Loucy (cell line): Measurements from ENCODE around the gene VWF.

Experiments
- H2AFZ ChIP-seq: fragments of 200-600 bp; sonication (generic); 2 replicates; pipeline ENCODE4 v1.6.0; 2016; ENCODE audit warnings: antibody characterized with exemption, mild to moderate bottlenecking, low read length, moderate library complexity
- H3F3A ChIP-seq: fragments of 200-600 bp; 2 replicates; pipeline ENCODE4 v1.6.0; 2016; ENCODE audit warnings: antibody characterized with exemption, low read depth, mild to moderate bottlenecking
- H3K27me3 ChIP-seq: fragments of 200-600 bp; sonication (generic); 2 replicates; pipeline ENCODE4 v1.6.1; 2014; ENCODE audit warnings: low read length, mild to moderate bottlenecking; ENCODE audit not compliant: insufficient read depth, poor library complexity, severe bottlenecking
- H3K36me3 ChIP-seq: fragments of 200-600 bp; sonication (generic); 2 replicates; pipeline ENCODE4 v1.6.1; 2016; ENCODE audit warnings: low read length; ENCODE audit not compliant: insufficient read depth
- H3K4me1 ChIP-seq: fragments of 200-600 bp; sonication (generic); 2 replicates; pipeline ENCODE4 v1.5.1; 2014; ENCODE audit warnings: low read length, mild to moderate bottlenecking; ENCODE audit not compliant: insufficient read depth, poor library complexity, severe bottlenecking
- H3K4me2 ChIP-seq: fragments of 200-600 bp; sonication (generic); 2 replicates; pipeline ENCODE4 v1.6.0; 2014; ENCODE audit warnings: antibody characterized with exemption, low read length, low read depth, mild to moderate bottlenecking; ENCODE audit not compliant: poor library complexity, severe bottlenecking
- H3K4me3 ChIP-seq: fragments of 200-600 bp; sonication (generic); 2 replicates; pipeline ENCODE4 v1.5.1; 2014; ENCODE audit warnings: low read length, mild to moderate bottlenecking, mixed read lengths; ENCODE audit not compliant: poor library complexity, severe bottlenecking
- H3K79me2 ChIP-seq: fragments of 200-600 bp; sonication (generic); 2 replicates; pipeline ENCODE4 v1.6.1; 2014; ENCODE audit warnings: low read length; ENCODE audit not compliant: insufficient read depth
- H3K9ac ChIP-seq: fragments of 200-600 bp; sonication (generic); 2 replicates; pipeline ENCODE4 v1.6.0; 2014; ENCODE audit warnings: mild to moderate bottlenecking, low read depth, low read length, moderate library complexity; ENCODE audit not compliant: poor library complexity, severe bottlenecking
- H3K9me2 ChIP-seq: fragments of 200-600 bp; sonication (generic); replicated peaks from 2 replicates; pipeline ENCODE4 v1.6.1; 2016; ENCODE audit warnings: low read depth, low read length, mixed read lengths
- H3K9me3 ChIP-seq: fragments of 200-600 bp; sonication (generic); 2 replicates; pipeline ENCODE4 v1.6.1; 2014; ENCODE audit warnings: mild to moderate bottlenecking, antibody characterized with exemption, low read length, low read depth; ENCODE audit not compliant: insufficient read depth
- H4K20me1 ChIP-seq: fragments of 200-600 bp; sonication (generic); 2 replicates; pipeline ENCODE4 v1.6.0; 2014; ENCODE audit warnings: antibody characterized with exemption, low read length, mild to moderate bottlenecking; ENCODE audit not compliant: insufficient read depth, poor library complexity, severe bottlenecking
- EZH2phosphoT487 ChIP-seq: fragments of 200-600 bp; IDR thresholded peaks from 2 replicates; pipeline ENCODE4 v1.6.1; 2018; ENCODE audit warnings: antibody characterized with exemption, mild to moderate bottlenecking, moderate library complexity, borderline replicate concordance
- TF ChIP-seq, protein P1 (sequence below): fragments of 200-600 bp; sonication (generic); conservative IDR thresholded peaks from 2 replicates; pipeline ENCODE4 v1.5.1; 2014; ENCODE audit warnings: mild to moderate bottlenecking, antibody characterized with exemption, low read length

The VWF gene

DNA sequence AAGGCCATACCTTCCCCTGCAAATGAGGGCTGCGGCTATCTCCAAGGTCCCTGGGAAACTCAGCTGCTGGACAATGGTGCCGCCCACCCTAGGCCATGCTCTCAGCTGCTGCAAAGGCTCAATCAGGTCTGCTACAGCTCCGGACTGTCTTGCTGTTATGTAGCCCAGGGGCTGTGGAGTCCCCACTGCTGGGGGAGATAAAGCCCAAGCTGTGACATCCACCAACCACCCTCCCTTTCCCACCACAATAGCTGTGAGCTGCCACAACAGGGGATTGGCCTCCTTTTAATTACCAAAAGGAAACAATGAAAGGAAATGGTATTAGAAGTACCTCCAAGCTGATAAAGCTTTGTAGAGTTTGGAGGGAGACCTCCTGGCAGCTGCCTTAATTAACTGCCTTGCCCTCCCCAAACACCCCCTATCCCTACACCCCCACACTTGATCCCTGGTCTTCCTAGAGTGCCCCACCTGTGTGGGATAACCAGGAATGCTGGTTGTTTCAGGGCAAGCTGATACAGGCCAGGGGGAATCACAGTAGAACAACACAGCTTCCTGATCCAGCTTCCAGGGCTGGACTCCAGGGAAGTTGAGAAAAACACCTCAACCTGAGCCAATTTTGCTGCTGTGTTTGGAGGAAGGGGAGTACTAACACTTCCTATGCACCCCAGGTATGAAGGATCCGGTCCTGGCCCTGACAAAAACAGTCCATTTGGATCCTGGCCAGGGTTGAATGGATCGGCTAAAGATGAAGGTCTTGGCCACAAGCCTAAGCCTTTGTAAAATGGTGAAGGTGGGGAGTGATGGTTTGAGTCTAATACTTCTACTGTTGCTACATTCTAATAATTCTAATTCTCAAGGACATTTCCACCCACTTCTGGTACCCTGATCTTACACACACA, at the start of gene VWF:
Gene VWF, minus strand, starts transcription at position 260 of the 899 bp plus-strand sequence. CDS start 1,474 bp downstream, outside the sequence.
- Histone ChIP-seq H3K9me3 (no peaks in the 10 kb centered on the region), H4K20me1 (no peaks in the 10 kb centered on the region)

DNA sequence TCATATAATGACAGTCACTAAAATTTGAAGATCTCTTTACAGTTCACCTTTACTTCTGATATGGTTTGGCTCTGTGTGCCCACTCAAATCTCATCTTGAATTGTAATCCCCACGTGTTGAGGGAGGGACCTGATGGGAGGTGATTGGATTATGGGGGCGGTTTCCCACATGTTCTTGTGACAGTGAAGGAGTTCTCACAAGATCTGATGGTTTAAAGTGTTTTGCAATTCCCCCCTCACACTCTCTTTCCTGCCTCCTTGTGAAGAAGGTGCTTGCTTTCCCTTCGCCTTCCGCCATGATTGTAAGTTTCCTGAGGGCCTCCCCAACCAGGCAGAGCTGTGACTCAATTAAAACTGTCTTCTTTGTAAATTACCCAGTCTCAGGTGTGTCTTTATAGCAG, 48.4 kb upstream of the VWF start:
- TF ChIP-seq EZH2phosphoT487, result no peak
- TF ChIP-seq, protein P1, sequence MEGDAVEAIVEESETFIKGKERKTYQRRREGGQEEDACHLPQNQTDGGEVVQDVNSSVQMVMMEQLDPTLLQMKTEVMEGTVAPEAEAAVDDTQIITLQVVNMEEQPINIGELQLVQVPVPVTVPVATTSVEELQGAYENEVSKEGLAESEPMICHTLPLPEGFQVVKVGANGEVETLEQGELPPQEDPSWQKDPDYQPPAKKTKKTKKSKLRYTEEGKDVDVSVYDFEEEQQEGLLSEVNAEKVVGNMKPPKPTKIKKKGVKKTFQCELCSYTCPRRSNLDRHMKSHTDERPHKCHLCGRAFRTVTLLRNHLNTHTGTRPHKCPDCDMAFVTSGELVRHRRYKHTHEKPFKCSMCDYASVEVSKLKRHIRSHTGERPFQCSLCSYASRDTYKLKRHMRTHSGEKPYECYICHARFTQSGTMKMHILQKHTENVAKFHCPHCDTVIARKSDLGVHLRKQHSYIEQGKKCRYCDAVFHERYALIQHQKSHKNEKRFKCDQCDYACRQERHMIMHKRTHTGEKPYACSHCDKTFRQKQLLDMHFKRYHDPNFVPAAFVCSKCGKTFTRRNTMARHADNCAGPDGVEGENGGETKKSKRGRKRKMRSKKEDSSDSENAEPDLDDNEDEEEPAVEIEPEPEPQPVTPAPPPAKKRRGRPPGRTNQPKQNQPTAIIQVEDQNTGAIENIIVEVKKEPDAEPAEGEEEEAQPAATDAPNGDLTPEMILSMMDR, result no peak
- Histone ChIP-seq H3K4me1 (no peaks in the 10 kb centered on the region), H3K36me3 (no peaks in the 10 kb centered on the region), H3F3A (no peaks in the 10 kb centered on the region), H3K9me3 (no peaks in the 10 kb centered on the region), H3K4me3 (no peak overlapping the region), H3K9me2 (no peaks in the 10 kb centered on the region), H4K20me1 (no peaks in the 10 kb centered on the region), H3K4me2 (no peak overlapping the region), H3K27me3 (no peaks in the 10 kb centered on the region), H3K79me2 (no peaks in the 10 kb centered on the region), H2AFZ (no peak overlapping the region), H3K9ac (no peak overlapping the region)

More for the DNA sequence above, at the start of gene VWF:
- H3K79me2 ChIP-seq, result no peaks in the 10 kb centered on the region
- no peaks in the 10 kb centered on the region for H3F3A ChIP-seq
- H3K36me3 ChIP-seq, result no peaks in the 10 kb centered on the region
- peak within 1 kb of the TSS; percentile 71 for H3K4me2 ChIP-seq
- no peak within 1 kb of the TSS for H2AFZ ChIP-seq
- peak within 1 kb of the TSS; percentile 23 for H3K9ac ChIP-seq
- H3K4me1 ChIP-seq, result peaks cover 20% of the 10 kb centered on the region
- peak within 1 kb of the TSS; percentile 1 for H3K4me3 ChIP-seq
- H3K27me3 ChIP-seq, result no peaks in the 10 kb centered on the region
- no peaks in the 10 kb centered on the region for H3K9me2 ChIP-seq
- TF ChIP-seq, protein P1, result no peak
- no peak for TF ChIP-seq EZH2phosphoT487

DNA sequence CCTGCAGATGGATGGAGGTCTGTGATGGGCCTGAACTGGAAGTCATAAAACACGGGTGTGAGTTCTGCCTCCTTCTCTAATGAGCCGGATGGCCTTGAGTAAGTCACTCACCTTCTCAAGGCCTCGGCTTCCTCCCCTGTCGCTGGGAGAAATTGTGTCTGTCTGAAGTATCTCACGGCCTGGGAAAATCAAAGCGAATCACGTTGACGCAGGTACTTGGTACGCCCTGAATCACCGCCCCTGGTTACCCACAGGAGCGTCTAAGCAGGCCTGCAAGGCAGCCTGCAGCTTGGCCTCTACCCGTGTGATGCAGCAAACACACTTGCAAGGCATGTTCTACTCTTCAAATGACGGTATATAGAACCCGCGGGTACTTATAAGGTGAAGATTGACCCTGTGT, 47.6 kb upstream of the VWF start:
- no peaks in the 10 kb centered on the region for H3K36me3 ChIP-seq
- no peak overlapping the region for H3K4me2 ChIP-seq
- H3K4me3 ChIP-seq, result no peak overlapping the region
- no peaks in the 10 kb centered on the region for H3K79me2 ChIP-seq
- no peaks in the 10 kb centered on the region for H3K9me2 ChIP-seq
- no peaks in the 10 kb centered on the region for H4K20me1 ChIP-seq
- H3K9ac ChIP-seq, result no peak overlapping the region
- H3K4me1 ChIP-seq, result no peaks in the 10 kb centered on the region
- TF ChIP-seq EZH2phosphoT487, result no peak
- TF ChIP-seq, protein P1, result no peak
- H3K9me3 ChIP-seq, result no peaks in the 10 kb centered on the region
- no peaks in the 10 kb centered on the region for H3K27me3 ChIP-seq
- H3F3A ChIP-seq, result no peaks in the 10 kb centered on the region
- H2AFZ ChIP-seq, result no peak overlapping the region
